HCT116 (cell line): ENCODE data around the gene TLL2. TPM values are rescaled to one million over a fixed set of nuclear protein-coding genes. Genes with fewer than 3 reads are reported as not detected.

Experiments used
- ATAC-seq: fragments of 200-7000 bp; cut with Tn5 transposase; 2 replicates; pipeline ENCODE4 v1.9.1; 2020; ENCODE audit warnings: mild to moderate bottlenecking, moderate library complexity
- BruUV-seq: library from RNA; stranded (reverse); fragments of 400-500 nt; replicated peaks from 2 replicates; lab custom pipeline; 2021; lab: Mats Ljungman, UMichigan
- CTCF ChIA-PET: fragments of 300-600 bp; sonication (Branson Sonifier 250); formaldehyde crosslinking; loops from one replicate; lab custom pipeline; 2021; ENCODE audit warnings: antibody characterized with exemption; lab: Charles Lee
- POLR2A ChIA-PET: fragments of 300-600, 350-600 bp; sonication (Branson Sonifier 250); formaldehyde crosslinking; loops from one replicate; lab custom pipeline; 2021; ENCODE audit warnings: antibody characterized with exemption; lab: Charles Lee
- RAD21 ChIA-PET, 2 experiments: fragments of 300-600 bp; sonication (Branson Sonifier 250); formaldehyde crosslinking; loops; one replicate each; lab custom pipeline; 2023; ENCODE audit warnings: low total read pairs in 2 of 2; ENCODE audit not compliant: uncharacterized antibody in 2 of 2, unreplicated experiment in 2 of 2, low non-redundant PET in 1 of 2; lab: Charles Lee
- DNase-seq: peaks from one replicate; pipeline ENCODE4 v3.0.0-alpha.2; 2010; ENCODE audit warnings: low read depth, low spot score
- H2AFZ ChIP-seq: fragments of 200-600 bp; shearing (Covaris generic), sonication (generic); 2 replicates; pipeline ENCODE4 v1.6.1; 2017; ENCODE audit warnings: low read depth, mixed run types, mixed read lengths, antibody characterized with exemption, low read length; ENCODE audit not compliant: poor library complexity, severe bottlenecking
- H3K27ac ChIP-seq: 2 replicates; pipeline ENCODE4 v1.5.1; 2012; ENCODE audit warnings: low read depth, low read length
- H3K27me3 ChIP-seq: fragments of 200-600 bp; sonication (generic); 2 replicates; pipeline ENCODE4 v1.6.1; 2016; ENCODE audit warnings: mixed run types, low read length, mixed read lengths; ENCODE audit not compliant: insufficient read depth
- H3K36me3 ChIP-seq, 2 experiments: fragments of 200-500 bp in 1 of 2; fragments of 200-600 bp in 1 of 2; sonication (Bioruptor generic) in 1 of 2; sonication (generic) in 1 of 2; 2 replicates each; pipeline versions ENCODE4 v1.5.1 to v1.6.1; 2014 to 2016; ENCODE audit warnings: low read length in 2 of 2, inconsistent platforms in 1 of 2, mixed read lengths in 1 of 2, mixed run types in 1 of 2; ENCODE audit not compliant: insufficient read depth in 2 of 2, control insufficient read depth in 1 of 2
- H3K4me1 ChIP-seq, 2 experiments: fragments of 200-600 bp in 1 of 2; sonication (generic) in 1 of 2; 2 replicates each; pipeline versions ENCODE4 v1.5.1 to v1.6.1; 2012 to 2017; ENCODE audit warnings: low read length in 2 of 2, inconsistent platforms in 1 of 2, mild to moderate bottlenecking in 1 of 2, mixed read lengths in 1 of 2, mixed run types in 1 of 2, moderate library complexity in 1 of 2; ENCODE audit not compliant: insufficient read depth in 2 of 2, control insufficient read depth in 1 of 2
- H3K4me2 ChIP-seq: fragments of 200-600 bp; sonication (generic); 2 replicates; pipeline ENCODE4 v1.6.1; 2017; ENCODE audit warnings: mixed run types, low read length, mixed read lengths
- H3K4me3 ChIP-seq, 2 experiments: fragments of 200-600 bp in 1 of 2; sonication (generic) in 1 of 2; replicated peaks in 1 of 2; 2 replicates each; pipeline ENCODE4 v1.5.1; 2011 to 2016; ENCODE audit warnings: low read length in 2 of 2, control low read depth in 1 of 2, low read depth in 1 of 2, mild to moderate bottlenecking in 1 of 2, mixed read lengths in 1 of 2, mixed run types in 1 of 2
- H3K79me2 ChIP-seq: fragments of 200-600 bp; sonication (generic); 2 replicates; pipeline ENCODE4 v1.6.1; 2017; ENCODE audit warnings: mild to moderate bottlenecking, mixed run types, low read length, moderate library complexity, mixed read lengths; ENCODE audit not compliant: insufficient read depth
- H3K9ac ChIP-seq: fragments of 200-600 bp; sonication (generic); 2 replicates; pipeline ENCODE4 v1.6.1; 2016; ENCODE audit warnings: low read length, mixed read lengths
- H3K9me2 ChIP-seq: fragments of 200-600 bp; sonication (generic), shearing (Covaris generic); 2 replicates; pipeline ENCODE4 v1.6.1; 2017; ENCODE audit warnings: mixed run types, mild to moderate bottlenecking, moderate library complexity; ENCODE audit not compliant: insufficient read depth
- H3K9me3 ChIP-seq, 2 experiments: fragments of 200-500 bp in 1 of 2; fragments of 200-600 bp in 1 of 2; sonication (Bioruptor generic) in 1 of 2; sonication (generic) in 1 of 2; 2 replicates each; pipeline ENCODE4 v1.6.1; 2014 to 2017; ENCODE audit warnings: low read length in 2 of 2, mixed read lengths in 2 of 2, inconsistent platforms in 1 of 2, low read depth in 1 of 2, mild to moderate bottlenecking in 1 of 2, mixed run types in 1 of 2, moderate library complexity in 1 of 2; ENCODE audit not compliant: control insufficient read depth in 1 of 2, insufficient read depth in 1 of 2
- H4K20me1 ChIP-seq: fragments of 200-600 bp; sonication (generic), shearing (Covaris generic); 2 replicates; pipeline ENCODE4 v1.6.1; 2017; ENCODE audit warnings: mixed run types, mild to moderate bottlenecking, moderate library complexity; ENCODE audit not compliant: insufficient read depth
- ATF3 ChIP-seq: IDR thresholded peaks from 2 replicates; pipeline ENCODE4 v1.6.1; 2012
- CBX3 ChIP-seq: IDR thresholded peaks from 2 replicates; pipeline ENCODE4 v1.6.1; 2012; ENCODE audit warnings: low read depth
- MAX ChIP-seq: IDR thresholded peaks from 2 replicates; pipeline ENCODE4 v1.6.1; 2012
- POLR2A ChIP-seq: IDR thresholded peaks from 2 replicates; pipeline ENCODE4 v1.7.0; 2011; ENCODE audit warnings: borderline replicate concordance; ENCODE audit not compliant: insufficient read depth, insufficient read length; ENCODE audit errors: extremely low read depth
- REST ChIP-seq: IDR thresholded peaks from 2 replicates; pipeline ENCODE4 v1.6.1; 2012; ENCODE audit warnings: low read depth
- ZNF274 ChIP-seq: fragments of 200-500 bp; sonication (Bioruptor generic); IDR thresholded peaks from 2 replicates; pipeline ENCODE4 v1.6.1; 2014; ENCODE audit warnings: mild to moderate bottlenecking, low read depth, low read length, inconsistent platforms
- intact Hi-C: fragments of 100-400 bp; cut with micrococcal nuclease; formaldehyde crosslinking; loops from 2 replicates; pipeline ENCODE4 v1.10.0; 2022
- total RNA-seq: library from RNA; stranded (reverse); gene quantifications from one replicate; pipeline ENCODE4 v1.2.1, GENCODE V29; 2021; ENCODE audit not compliant: unreplicated experiment

The TLL2 gene
- total RNA-seq, 1 experiment from 2014 or later, result 1.3 TPM

- Histone ChIP-seq H4K20me1 (no peaks in the 10 kb centered on the region), H3K9me2 (no peaks in the 10 kb centered on the region)
- no peak for TF ChIP-seq CBX3
- no peak for TF ChIP-seq ATF3
- TF ChIP-seq REST, result no peak
- no peak for TF ChIP-seq MAX
- no peak for TF ChIP-seq ZNF274
- no peak for TF ChIP-seq POLR2A
- TF ChIP-seq, all 23 proteins: peak for 0
- CTCF ChIA-PET, result no interaction called here
- intact Hi-C loops, result no loop called here
- RAD21 ChIA-PET, result no interaction called here
- Histone ChIP-seq H3K79me2 (no peaks in the 10 kb centered on the region), H3K4me2 (no peak overlapping the region), H3K27ac (no peak overlapping the region), H3K4me1 (no peaks in the 10 kb centered on the region), H3K9ac (no peak overlapping the region), H3K27me3 (no peaks in the 10 kb centered on the region; the same call in 1 of the 2 replicates), H2AFZ (no peak overlapping the region), H3K4me3 (no peak overlapping the region), H3K36me3 (no peaks in the 10 kb centered on the region), H3K9me3 (no peaks in the 10 kb centered on the region)
- no peak for ATAC-seq
- POLR2A ChIA-PET, result no interaction called here
- no peak for DNase-seq
- no TSS peak for BruUV-seq
These were observed 95.1 kb downstream of the TLL2 start for GRCh38 chr10:96418582-96418981.
